Endothelial cell of umbilical vein (primary cell): ENCODE measurements around the gene OLFML2B. TPM values are rescaled to one million over a fixed set of nuclear protein-coding genes. Genes with fewer than 3 reads are reported as not detected.

Experiments
- BruUV-seq: library from RNA; stranded (reverse); fragments of 400-500 nt; replicated peaks from 2 replicates; lab custom pipeline; 2021; lab: Mats Ljungman, UMichigan
- CTCF ChIA-PET: fragments of 300-600, 350-600 bp; sonication (Branson Sonifier 250); formaldehyde crosslinking; loops from one replicate; lab custom pipeline; 2021; ENCODE audit warnings: antibody characterized with exemption, inconsistent platforms; lab: Charles Lee
- POLR2A ChIA-PET: fragments of 300-600, 350-600 bp; sonication (Branson Sonifier 250); formaldehyde crosslinking; loops from one replicate; lab custom pipeline; 2021; ENCODE audit warnings: antibody characterized with exemption, inconsistent platforms; lab: Charles Lee
- DNase-seq: peaks from one replicate; pipeline ENCODE4 v3.0.0-alpha.2; 2011; ENCODE audit warnings: low read depth, low spot score
- FAIRE-seq: peaks from 2 replicates; lab custom pipeline; 2011; peaks lifted over from hg19 to GRCh38; lab: Jason Lieb, UNC
- H2AFZ ChIP-seq: 2 replicates; pipeline ENCODE4 v1.6.0; 2012; ENCODE audit warnings: low read depth, low read length, control low read depth, inconsistent platforms
- H3K27ac ChIP-seq: 2 replicates; pipeline ENCODE4 v1.5.1; 2011; ENCODE audit warnings: low read depth, mild to moderate bottlenecking, control low read depth, low read length, moderate library complexity; ENCODE audit not compliant: insufficient read depth
- H3K27me3 ChIP-seq, 2 experiments: 2 replicates each; pipeline versions ENCODE4 v1.6.0 to v1.6.1; 2011; ENCODE audit warnings: low read length in 2 of 2, mixed read lengths in 1 of 2; ENCODE audit not compliant: control insufficient read depth in 2 of 2, insufficient read depth in 2 of 2
- H3K36me3 ChIP-seq, 2 experiments: 2 replicates in 1 of 2; 3 replicates in 1 of 2; pipeline ENCODE4 v1.5.1; 2011; ENCODE audit warnings: low read length in 2 of 2, mild to moderate bottlenecking in 1 of 2, moderate library complexity in 1 of 2; ENCODE audit not compliant: control insufficient read depth in 2 of 2, insufficient read depth in 2 of 2; ENCODE audit errors: extremely low read depth in 1 of 2
- H3K4me1 ChIP-seq: 3 replicates; pipeline ENCODE4 v1.5.1; 2011; ENCODE audit warnings: mild to moderate bottlenecking, low read length; ENCODE audit not compliant: control insufficient read depth, insufficient read depth; ENCODE audit errors: extremely low read depth
- H3K4me2 ChIP-seq: 2 replicates; pipeline ENCODE4 v1.6.1; 2011; ENCODE audit warnings: low read length, control low read depth, mixed read lengths; ENCODE audit not compliant: insufficient read depth
- H3K4me3 ChIP-seq, 3 experiments: fragments of 200-600 bp in 1 of 3; sonication (generic), shearing (Covaris generic) in 1 of 3; replicated peaks in 1 of 3; 2 replicates each; pipeline ENCODE4 v1.5.1; 2011 to 2016; ENCODE audit warnings: control low read depth in 3 of 3, low read length in 3 of 3, mild to moderate bottlenecking in 2 of 3, inconsistent platforms in 1 of 3, low read depth in 1 of 3, moderate library complexity in 1 of 3; ENCODE audit not compliant: insufficient read depth in 1 of 3
- H3K79me2 ChIP-seq: 2 replicates; pipeline ENCODE4 v1.6.0; 2012; ENCODE audit warnings: low read length, inconsistent platforms; ENCODE audit not compliant: control insufficient read depth, insufficient read depth
- H3K9ac ChIP-seq: replicated peaks from 2 replicates; pipeline ENCODE3; 2011; ENCODE audit warnings: low read length, control low read depth; ENCODE audit not compliant: insufficient read depth; ENCODE audit errors: extremely low read depth
- H3K9me1 ChIP-seq: replicated peaks from 3 replicates; pipeline ENCODE4 v1.6.0; 2011; ENCODE audit warnings: mild to moderate bottlenecking, low read length; ENCODE audit not compliant: control insufficient read depth, insufficient read depth; ENCODE audit errors: extremely low read depth
- H3K9me3 ChIP-seq: replicated peaks from 2 replicates; pipeline ENCODE4 v1.5.1; 2012; ENCODE audit warnings: low read length, inconsistent platforms; ENCODE audit not compliant: control insufficient read depth, insufficient read depth
- H4K20me1 ChIP-seq: replicated peaks from 2 replicates; pipeline ENCODE3; 2011; ENCODE audit warnings: mild to moderate bottlenecking, low read length; ENCODE audit not compliant: control insufficient read depth, insufficient read depth; ENCODE audit errors: extremely low read depth
- CTCF ChIP-seq, 2 donors: IDR thresholded peaks; 1 replicate in 1 of 2; 2 replicates in 1 of 2; pipeline ENCODE4 v1.5.1; 2011; ENCODE audit warnings: low read length in 2 of 2, mild to moderate bottlenecking in 2 of 2, moderate library complexity in 2 of 2, control low read depth in 1 of 2, inconsistent platforms in 1 of 2, low read depth in 1 of 2; ENCODE audit not compliant: insufficient read depth in 1 of 2; ENCODE audit errors: extremely low read depth in 1 of 2
- EZH2 ChIP-seq: IDR thresholded peaks from 2 replicates; pipeline ENCODE4 v1.6.1; 2012; ENCODE audit warnings: borderline replicate concordance, low read depth, mild to moderate bottlenecking, moderate library complexity, low read length, inconsistent platforms; ENCODE audit not compliant: severe bottlenecking
- FOS ChIP-seq: IDR thresholded peaks from 2 replicates; pipeline ENCODE4 v1.6.1; 2011; ENCODE audit warnings: mild to moderate bottlenecking, low read length, moderate library complexity, borderline replicate concordance; ENCODE audit not compliant: insufficient read depth
- GATA2 ChIP-seq: IDR thresholded peaks from 2 replicates; pipeline ENCODE4 v1.7.0; 2011; ENCODE audit warnings: low read depth, mild to moderate bottlenecking, moderate library complexity, mixed read lengths, low read length; ENCODE audit not compliant: insufficient read length, insufficient read depth
- JUN ChIP-seq: IDR thresholded peaks from 2 replicates; pipeline ENCODE4 v1.6.1; 2011; ENCODE audit warnings: borderline replicate concordance, low read depth; ENCODE audit not compliant: insufficient read length, insufficient read depth
- MYC ChIP-seq: IDR thresholded peaks from one replicate; pipeline ENCODE4 v1.6.1; 2011; ENCODE audit warnings: mild to moderate bottlenecking, low read depth, low read length
- POLR2A ChIP-seq: IDR thresholded peaks from 2 replicates; pipeline ENCODE4 v1.6.1; 2012; ENCODE audit warnings: low read depth, mild to moderate bottlenecking, control low read depth, low read length
- POLR2AphosphoS5 ChIP-seq: IDR thresholded peaks from 2 replicates; pipeline ENCODE4 v1.6.1; 2012; ENCODE audit warnings: low read depth, mild to moderate bottlenecking, control low read depth, low read length, moderate library complexity; ENCODE audit not compliant: insufficient read depth
- dilution Hi-C: fragments of 300-500 bp; cut with MboI; formaldehyde crosslinking; loops from one replicate; pipeline ENCODE4 v1.15.0; 2019; ENCODE audit warnings: low sequenced_read_pairs; ENCODE audit not compliant: extremely low pct_ligation_motif_present
- intact Hi-C: fragments of 100-400 bp; cut with micrococcal nuclease; formaldehyde crosslinking; loops from one replicate; pipeline ENCODE4 v1.10.0; 2022
- polyA plus RNA-seq, 4 experiments: library from polyadenylated mRNA; depleted of rRNA in 3 of 4; stranded (reverse) in 3 of 4; unstranded in 1 of 4; fragments of >200 nt; gene quantifications; 2 replicates each; pipeline versions ENCODE4 v1.2.1 to v1.2.3, GENCODE V29; 2011 to 2012; ENCODE audit warnings: missing spikeins in 1 of 4
- total RNA-seq: library from RNA; stranded (reverse); gene quantifications from 2 replicates; pipeline ENCODE4 v1.2.3, GENCODE V29; 2021
- TF ChIP-seq, protein P1 (sequence below): IDR thresholded peaks from 2 replicates; pipeline ENCODE4 v1.6.1; 2011; ENCODE audit not compliant: insufficient read depth, insufficient read length

OLFML2B gene
- total and polyA plus RNA-seq, 2 donors (not counting 3 experiments of a cell fraction or from before 2014, with no cell fraction given): 0.58 to 0.62 TPM

GRCh38 chr1:161955606-161956005 lies 68.1 kb downstream of the OLFML2B start:
- FAIRE-seq: no peak
- no peaks in the 10 kb centered on the region for H3K27me3 ChIP-seq
- H3K27ac ChIP-seq: no peak overlapping the region
- H3K9me1 ChIP-seq: no peaks in the 10 kb centered on the region
- peaks cover 0 to 5% of the 10 kb centered on the region in 2 experiments for H3K36me3 ChIP-seq
- DNase-seq: no peak
- intact Hi-C loops (no loop called here), dilution Hi-C loops (no loop called here)
- H4K20me1 ChIP-seq: no peaks in the 10 kb centered on the region
- no peak overlapping the region for H3K9ac ChIP-seq
- CTCF ChIA-PET: interaction anchor here (0.8 kb wide), 1 partner anchor 81 kb away, joined by 3 read pairs; no protein-coding TSS in a partner anchor
- no peaks in the 10 kb centered on the region for H3K9me3 ChIP-seq
- POLR2A ChIA-PET: no interaction called here
- no peak overlapping the region for H3K4me2 ChIP-seq
- no peaks in the 10 kb centered on the region for H3K79me2 ChIP-seq
- H2AFZ ChIP-seq: no peak overlapping the region
- BruUV-seq: no TSS peak
- TF ChIP-seq MYC (no peak), FOS (no peak)
- TF ChIP-seq, protein P1, sequence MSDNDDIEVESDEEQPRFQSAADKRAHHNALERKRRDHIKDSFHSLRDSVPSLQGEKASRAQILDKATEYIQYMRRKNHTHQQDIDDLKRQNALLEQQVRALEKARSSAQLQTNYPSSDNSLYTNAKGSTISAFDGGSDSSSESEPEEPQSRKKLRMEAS: no peak
- H3K4me3 ChIP-seq: no peak overlapping the region
- no peaks in the 10 kb centered on the region for H3K4me1 ChIP-seq

DNA sequence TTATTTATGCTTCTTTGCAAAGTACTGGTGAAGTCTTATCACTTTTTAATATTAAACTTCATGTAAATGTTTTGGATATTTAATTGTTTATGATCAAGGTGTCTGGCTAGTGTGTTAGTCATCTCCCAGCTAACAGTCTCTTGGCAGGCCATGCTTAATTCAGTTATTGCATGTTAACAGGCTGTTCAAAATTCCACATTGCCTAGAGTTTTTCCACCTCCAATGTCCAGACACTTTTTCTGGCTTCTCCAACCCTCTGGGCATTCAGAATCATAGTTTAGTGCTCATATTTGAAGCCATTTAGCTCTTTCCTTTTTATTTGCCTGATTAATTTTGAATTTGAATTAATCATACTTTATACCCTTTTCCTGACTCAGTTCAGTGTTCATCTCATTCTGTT lies 69.2 kb downstream of the OLFML2B start:
- DNase-seq (no peak), FAIRE-seq (no peak)

More for the DNA sequence above, 69.2 kb downstream of the OLFML2B start:
- no peak overlapping the region for H3K27ac ChIP-seq
- no peaks in the 10 kb centered on the region for H4K20me1 ChIP-seq
- BruUV-seq: no TSS peak
- dilution Hi-C loops (no loop called here), intact Hi-C loops (no loop called here)
- no peak overlapping the region for H3K9ac ChIP-seq
- TF ChIP-seq GATA2 (no peak), EZH2 (no peak), JUN (no peak), MYC (no peak), FOS (no peak), POLR2A (no peak), POLR2AphosphoS5 (no peak), CTCF (IDR thresholded peaks at IDR 0.05; ENCODE audit: extremely low read depth in 1 of 2, insufficient read depth in 1 of 2, low read depth in 1 of 2, low read length in 2 of 2) (no peak)
- TF ChIP-seq, protein P1: no peak
- H2AFZ ChIP-seq: no peak overlapping the region
- H3K9me3 ChIP-seq: no peaks in the 10 kb centered on the region
- no peaks in the 10 kb centered on the region for H3K27me3 ChIP-seq
- ChIA-PET CTCF (no interaction called here), POLR2A (no interaction called here)
- H3K36me3 ChIP-seq: peaks cover 0 to 5% of the 10 kb centered on the region in 2 experiments
- H3K4me3 ChIP-seq: no peak overlapping the region
- H3K4me1 ChIP-seq: no peaks in the 10 kb centered on the region
- H3K79me2 ChIP-seq: no peaks in the 10 kb centered on the region
- H3K9me1 ChIP-seq: no peaks in the 10 kb centered on the region
- H3K4me2 ChIP-seq: no peak overlapping the region
